CD4-positive, alpha-beta T cell treated with Interleukin-12 subunit alpha and Interleukin-12 subunit beta, for 1 hour (primary cell): ENCODE results near the gene BABAM2.

Experiments used
- DNase-seq: peaks from one replicate; pipeline ENCODE4 v3.0.0-alpha.2; 2020

BABAM2 gene

GRCh38 chr2:28036307-28036706, 145.8 kb downstream of the BABAM2 start:
- DNase-seq, result no peak

GRCh38 chr2:28038722-28039121, 148.2 kb downstream of the BABAM2 start:
- DNase-seq, result no peak

GRCh38 chr2:28045676-28046351, 155.3 kb downstream of the BABAM2 start:
- no peak for DNase-seq

- DNase-seq, result no peak
These were observed 156.4 kb downstream of the BABAM2 start for GRCh38 chr2:28046921-28047320.

GRCh38 chr2:28047681-28048080, 157.2 kb downstream of the BABAM2 start:
- no peak for DNase-seq

- no peak for DNase-seq
These were observed 157.8 kb downstream of the BABAM2 start for GRCh38 chr2:28048341-28048740.

- DNase-seq, result no peak
These were observed 158.9 kb downstream of the BABAM2 start for GRCh38 chr2:28049416-28049815.

GRCh38 chr2:28049899-28050298, 159.4 kb downstream of the BABAM2 start:
- DNase-seq, result no peak

- DNase-seq, result no peak
These were observed 162.2 kb downstream of the BABAM2 start for GRCh38 chr2:28052691-28053090.

- DNase-seq, result no peak
These were observed 163.1 kb downstream of the BABAM2 start for GRCh38 chr2:28053597-28053996.

- no peak for DNase-seq
These were observed 164.4 kb downstream of the BABAM2 start for GRCh38 chr2:28054916-28055315.

- no peak for DNase-seq
These were observed 164.9 kb downstream of the BABAM2 start for GRCh38 chr2:28055325-28055970.

GRCh38 chr2:28058791-28059190, 168.3 kb downstream of the BABAM2 start:
- no peak for DNase-seq

GRCh38 chr2:28062867-28063266, 172.3 kb downstream of the BABAM2 start:
- no peak for DNase-seq

GRCh38 chr2:28063492-28063962, 173.0 kb downstream of the BABAM2 start:
- DNase-seq, result no peak

- DNase-seq, result no peak
These were observed 177.1 kb downstream of the BABAM2 start for GRCh38 chr2:28067602-28068001.

GRCh38 chr2:28068088-28068487, 177.6 kb downstream of the BABAM2 start:
- no peak for DNase-seq

GRCh38 chr2:28068527-28068926, 178.0 kb downstream of the BABAM2 start:
- no peak for DNase-seq

GRCh38 chr2:28071221-28071620, 180.7 kb downstream of the BABAM2 start:
- DNase-seq, result no peak

GRCh38 chr2:28074137-28074536, 183.6 kb downstream of the BABAM2 start:
- no peak for DNase-seq

GRCh38 chr2:28080911-28081310, 190.4 kb downstream of the BABAM2 start:
- DNase-seq, result no peak

GRCh38 chr2:28082131-28082530, 191.6 kb downstream of the BABAM2 start:
- DNase-seq, result no peak

- no peak for DNase-seq
These were observed 192.9 kb downstream of the BABAM2 start for GRCh38 chr2:28083476-28083875.

- no peak for DNase-seq
These were observed 194.0 kb downstream of the BABAM2 start for GRCh38 chr2:28084564-28084963.

- no peak for DNase-seq
These were observed 194.7 kb downstream of the BABAM2 start for GRCh38 chr2:28085201-28085600.
